ENCODE data around the gene NTM. TPM values are rescaled to one million over a fixed set of nuclear protein-coding genes. Genes with fewer than 3 reads are reported as not detected.

The NTM gene
- polyA plus RNA-seq, 1 donor from 2014 or later = 39.4 TPM

DNA sequence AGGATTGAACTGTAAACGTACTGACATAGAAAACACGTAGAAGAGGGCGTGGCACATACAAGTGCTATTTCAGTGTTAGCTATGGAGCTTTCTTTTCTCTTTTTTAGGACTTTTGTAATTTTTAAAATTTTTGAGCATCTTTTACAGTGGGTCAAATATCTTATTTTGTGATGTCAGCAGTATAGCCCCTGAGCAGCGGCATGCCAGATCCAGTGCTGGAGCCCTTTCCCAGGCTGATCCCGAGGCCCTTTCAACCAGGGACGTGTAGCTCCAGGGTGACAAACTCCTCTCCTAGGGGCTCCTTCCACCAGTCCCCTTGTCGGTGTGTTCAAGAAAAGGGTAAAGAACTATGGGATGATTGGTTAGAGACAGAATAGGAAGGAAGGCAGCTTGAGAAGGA lies 777.0 kb downstream of the NTM start:
- no peaks in the 10 kb centered on the region for H3K9me3 ChIP-seq (ENCODE audit: low read length)

DNA sequence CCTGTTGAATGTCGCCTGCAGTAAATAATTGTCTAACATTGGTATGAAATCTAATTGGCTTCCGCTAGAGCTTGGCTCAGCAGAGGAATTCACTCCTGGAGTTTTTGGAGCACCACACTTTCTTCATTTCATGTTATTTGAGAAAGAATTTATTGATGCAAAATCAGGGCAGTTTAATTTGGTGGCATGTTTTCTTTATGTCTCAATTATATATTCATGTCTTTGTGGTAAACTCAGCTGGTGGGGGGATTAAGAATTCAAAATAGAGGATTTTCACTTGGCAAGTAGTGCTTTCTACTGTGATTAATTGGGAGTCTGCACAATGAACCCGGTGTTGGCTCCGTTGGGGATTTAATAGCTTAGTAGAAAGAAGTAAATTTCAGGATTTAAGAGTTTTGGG lies 784.4 kb downstream of the NTM start:
- Histone ChIP-seq H3F3A (ENCODE audit: insufficient read depth, low read length, poor library complexity, severe bottlenecking) (no peaks in the 10 kb centered on the region), H3K27me3 (ENCODE audit: insufficient read depth, low read depth, low read length) (no peaks in the 10 kb centered on the region), H3K36me3 (ENCODE audit: insufficient read depth, low read length) (no peaks in the 10 kb centered on the region), H3K4me2 (ENCODE audit: low read length) (no peak overlapping the region), H3K9me2 (ENCODE audit: insufficient read depth, low read length) (no peaks in the 10 kb centered on the region), H3K79me2 (replicated peaks; ENCODE audit: insufficient read depth, low read length) (no peaks in the 10 kb centered on the region), H4K20me1 (ENCODE audit: insufficient read depth) (no peaks in the 10 kb centered on the region), H3K27ac (ENCODE audit: low read length) (no peak overlapping the region), H2AFZ (ENCODE audit: low read depth, low read length) (no peak overlapping the region), H3K9ac (ENCODE audit: low read length) (no peak overlapping the region), H3K9me3 (ENCODE audit: low read length) (no peaks in the 10 kb centered on the region), H3K4me3 (ENCODE audit: low read length) (no peak overlapping the region)
- TF ChIP-seq TAF1 (IDR thresholded peaks at IDR 0.05; ENCODE audit: low read depth) (no peak), SMC3 (conservative IDR thresholded peaks at IDR 0.05; ENCODE audit: poor library complexity) (no peak), MXI1 (conservative IDR thresholded peaks at IDR 0.05; ENCODE audit: poor library complexity, severe bottlenecking) (no peak), RAD21 (conservative IDR thresholded peaks at IDR 0.05) (no peak), EP300 (conservative IDR thresholded peaks at IDR 0.05; ENCODE audit: poor library complexity, severe bottlenecking) (no peak), POLR2AphosphoS5 (IDR thresholded peaks at IDR 0.05) (no peak), EZH2 (IDR thresholded peaks at IDR 0.05; ENCODE audit: borderline replicate concordance, insufficient read depth, low read length, poor library complexity, severe bottlenecking) (no peak)
- TF ChIP-seq, protein P1, sequence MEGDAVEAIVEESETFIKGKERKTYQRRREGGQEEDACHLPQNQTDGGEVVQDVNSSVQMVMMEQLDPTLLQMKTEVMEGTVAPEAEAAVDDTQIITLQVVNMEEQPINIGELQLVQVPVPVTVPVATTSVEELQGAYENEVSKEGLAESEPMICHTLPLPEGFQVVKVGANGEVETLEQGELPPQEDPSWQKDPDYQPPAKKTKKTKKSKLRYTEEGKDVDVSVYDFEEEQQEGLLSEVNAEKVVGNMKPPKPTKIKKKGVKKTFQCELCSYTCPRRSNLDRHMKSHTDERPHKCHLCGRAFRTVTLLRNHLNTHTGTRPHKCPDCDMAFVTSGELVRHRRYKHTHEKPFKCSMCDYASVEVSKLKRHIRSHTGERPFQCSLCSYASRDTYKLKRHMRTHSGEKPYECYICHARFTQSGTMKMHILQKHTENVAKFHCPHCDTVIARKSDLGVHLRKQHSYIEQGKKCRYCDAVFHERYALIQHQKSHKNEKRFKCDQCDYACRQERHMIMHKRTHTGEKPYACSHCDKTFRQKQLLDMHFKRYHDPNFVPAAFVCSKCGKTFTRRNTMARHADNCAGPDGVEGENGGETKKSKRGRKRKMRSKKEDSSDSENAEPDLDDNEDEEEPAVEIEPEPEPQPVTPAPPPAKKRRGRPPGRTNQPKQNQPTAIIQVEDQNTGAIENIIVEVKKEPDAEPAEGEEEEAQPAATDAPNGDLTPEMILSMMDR (IDR thresholded peaks at IDR 0.05; ENCODE audit: poor library complexity, severe bottlenecking) = no peak
- TF ChIP-seq, protein P2, sequence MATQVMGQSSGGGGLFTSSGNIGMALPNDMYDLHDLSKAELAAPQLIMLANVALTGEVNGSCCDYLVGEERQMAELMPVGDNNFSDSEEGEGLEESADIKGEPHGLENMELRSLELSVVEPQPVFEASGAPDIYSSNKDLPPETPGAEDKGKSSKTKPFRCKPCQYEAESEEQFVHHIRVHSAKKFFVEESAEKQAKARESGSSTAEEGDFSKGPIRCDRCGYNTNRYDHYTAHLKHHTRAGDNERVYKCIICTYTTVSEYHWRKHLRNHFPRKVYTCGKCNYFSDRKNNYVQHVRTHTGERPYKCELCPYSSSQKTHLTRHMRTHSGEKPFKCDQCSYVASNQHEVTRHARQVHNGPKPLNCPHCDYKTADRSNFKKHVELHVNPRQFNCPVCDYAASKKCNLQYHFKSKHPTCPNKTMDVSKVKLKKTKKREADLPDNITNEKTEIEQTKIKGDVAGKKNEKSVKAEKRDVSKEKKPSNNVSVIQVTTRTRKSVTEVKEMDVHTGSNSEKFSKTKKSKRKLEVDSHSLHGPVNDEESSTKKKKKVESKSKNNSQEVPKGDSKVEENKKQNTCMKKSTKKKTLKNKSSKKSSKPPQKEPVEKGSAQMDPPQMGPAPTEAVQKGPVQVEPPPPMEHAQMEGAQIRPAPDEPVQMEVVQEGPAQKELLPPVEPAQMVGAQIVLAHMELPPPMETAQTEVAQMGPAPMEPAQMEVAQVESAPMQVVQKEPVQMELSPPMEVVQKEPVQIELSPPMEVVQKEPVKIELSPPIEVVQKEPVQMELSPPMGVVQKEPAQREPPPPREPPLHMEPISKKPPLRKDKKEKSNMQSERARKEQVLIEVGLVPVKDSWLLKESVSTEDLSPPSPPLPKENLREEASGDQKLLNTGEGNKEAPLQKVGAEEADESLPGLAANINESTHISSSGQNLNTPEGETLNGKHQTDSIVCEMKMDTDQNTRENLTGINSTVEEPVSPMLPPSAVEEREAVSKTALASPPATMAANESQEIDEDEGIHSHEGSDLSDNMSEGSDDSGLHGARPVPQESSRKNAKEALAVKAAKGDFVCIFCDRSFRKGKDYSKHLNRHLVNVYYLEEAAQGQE (IDR thresholded peaks at IDR 0.05; ENCODE audit: borderline replicate concordance) = no peak

More for the DNA sequence above, 777.0 kb downstream of the NTM start:
- no peaks in the 10 kb centered on the region for H4K20me1 ChIP-seq (ENCODE audit: insufficient read depth)
- no peaks in the 10 kb centered on the region for H3K79me2 ChIP-seq (replicated peaks; ENCODE audit: insufficient read depth, low read length)
- no peak overlapping the region for H3K4me3 ChIP-seq (ENCODE audit: low read length)
- H3K4me2 ChIP-seq (ENCODE audit: low read length) = no peak overlapping the region
- no peak overlapping the region for H3K27ac ChIP-seq (ENCODE audit: low read length)
- no peaks in the 10 kb centered on the region for H3F3A ChIP-seq (ENCODE audit: insufficient read depth, low read length, poor library complexity, severe bottlenecking)
- TF ChIP-seq RAD21 (conservative IDR thresholded peaks at IDR 0.05) (no peak), EZH2 (IDR thresholded peaks at IDR 0.05; ENCODE audit: borderline replicate concordance, insufficient read depth, low read length, poor library complexity, severe bottlenecking) (no peak), EP300 (conservative IDR thresholded peaks at IDR 0.05; ENCODE audit: poor library complexity, severe bottlenecking) (no peak), MXI1 (conservative IDR thresholded peaks at IDR 0.05; ENCODE audit: poor library complexity, severe bottlenecking) (no peak)
- no peak overlapping the region for H2AFZ ChIP-seq (ENCODE audit: low read depth, low read length)
- H3K9ac ChIP-seq (ENCODE audit: low read length) = no peak overlapping the region
- no peaks in the 10 kb centered on the region for H3K27me3 ChIP-seq (ENCODE audit: insufficient read depth, low read depth, low read length)
- H3K36me3 ChIP-seq (ENCODE audit: insufficient read depth, low read length) = no peaks in the 10 kb centered on the region
- no peaks in the 10 kb centered on the region for H3K9me2 ChIP-seq (ENCODE audit: insufficient read depth, low read length)

All from neural cell (in vitro differentiated cells).